ENCODE results near the gene TNFSF13. TPM values are rescaled to one million over a fixed set of nuclear protein-coding genes. Genes with fewer than 3 reads are reported as not detected.

The TNFSF13 gene
- total RNA-seq, 1 experiment from 2014 or later = 46.4 TPM

DNA sequence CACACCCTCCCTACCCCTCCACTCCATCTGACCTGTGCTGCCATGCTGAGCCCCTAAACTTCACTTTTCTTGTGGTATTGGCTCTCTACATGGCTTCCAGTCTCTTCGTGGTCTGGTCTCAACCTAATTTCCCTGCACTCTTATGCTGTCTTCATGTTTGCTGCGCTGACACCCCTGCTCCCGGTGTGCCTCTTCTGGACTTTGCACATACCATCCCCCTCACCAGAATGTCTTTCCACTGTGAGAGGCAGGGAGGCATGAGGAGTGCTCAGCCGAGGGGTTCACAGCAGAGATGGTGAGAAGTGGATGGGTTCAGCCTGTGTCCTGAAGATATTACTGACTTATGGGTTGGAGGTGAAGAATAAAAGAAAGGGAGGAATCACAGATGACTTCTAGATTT lies 7.2 kb upstream of the TNFSF13 start:
- POLR2A ChIA-PET (ENCODE audit: unreplicated experiment) = no interaction called here
- H3K4me2 ChIP-seq = no peak overlapping the region
- no peaks in the 10 kb centered on the region for H4K20me1 ChIP-seq (ENCODE audit: insufficient read depth)
- H3K79me2 ChIP-seq (ENCODE audit: low read depth) = no peaks in the 10 kb centered on the region
- CTCF ChIA-PET = no interaction called here
- DNase-seq = no peak
- H3K36me3 ChIP-seq (ENCODE audit: low read depth) = no peaks in the 10 kb centered on the region
- BruUV-seq (replicated peaks) = no TSS peak
- H3K27me3 ChIP-seq (ENCODE audit: insufficient read depth, low read depth) = no peaks in the 10 kb centered on the region
- H3K9me3 ChIP-seq (ENCODE audit: insufficient read depth, low read depth) = no peaks in the 10 kb centered on the region
- no peaks in the 10 kb centered on the region for H3K4me1 ChIP-seq (replicated peaks; ENCODE audit: insufficient read depth)
- no peaks in the 10 kb centered on the region for H3K9me2 ChIP-seq (ENCODE audit: insufficient read depth)
- H3F3A ChIP-seq (ENCODE audit: insufficient read depth, low read depth) = no peaks in the 10 kb centered on the region
- TF ChIP-seq EZH2 (IDR thresholded peaks at IDR 0.05; ENCODE audit: low read depth) (no peak), CTCF (conservative IDR thresholded peaks at IDR 0.05) (no peak)
- H3K4me3 ChIP-seq = no peak overlapping the region
- H3K27ac ChIP-seq = no peak overlapping the region
- intact Hi-C loops (cut with micrococcal nuclease; ENCODE audit: unreplicated experiment) = no loop called here
- no peak overlapping the region for H2AFZ ChIP-seq

DNA sequence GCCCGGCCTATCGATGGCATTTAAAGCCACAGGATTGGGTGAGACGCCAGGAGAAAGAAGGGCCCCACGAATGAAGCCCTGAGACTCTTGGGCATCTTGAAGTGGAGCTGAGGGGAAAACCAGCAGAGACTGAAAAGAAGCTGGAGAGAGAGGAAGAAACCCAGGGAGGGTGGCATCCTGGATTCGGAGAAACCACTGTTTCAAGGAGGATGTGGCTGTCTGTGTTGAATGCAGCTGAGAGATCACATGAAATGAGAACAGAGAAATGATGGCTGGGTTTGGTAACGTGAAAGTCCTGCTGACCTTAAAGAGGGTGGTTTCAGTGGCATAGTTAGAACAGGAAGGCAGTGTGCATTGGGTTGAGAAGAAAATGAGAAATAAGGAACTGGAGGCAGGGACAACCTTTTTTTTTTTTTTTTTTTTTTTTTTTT lies 5.9 kb upstream of the TNFSF13 start:
- Histone ChIP-seq H3K27me3 (ENCODE audit: insufficient read depth, low read depth) (no peaks in the 10 kb centered on the region), H3K4me3 (no peak overlapping the region), H3K4me2 (no peak overlapping the region), H3K4me1 (replicated peaks; ENCODE audit: insufficient read depth) (no peaks in the 10 kb centered on the region), H3F3A (ENCODE audit: insufficient read depth, low read depth) (no peaks in the 10 kb centered on the region), H3K9me2 (ENCODE audit: insufficient read depth) (no peaks in the 10 kb centered on the region), H4K20me1 (ENCODE audit: insufficient read depth) (no peaks in the 10 kb centered on the region), H3K9me3 (ENCODE audit: insufficient read depth, low read depth) (no peaks in the 10 kb centered on the region), H3K79me2 (ENCODE audit: low read depth) (no peaks in the 10 kb centered on the region), H3K36me3 (ENCODE audit: low read depth) (no peaks in the 10 kb centered on the region), H2AFZ (no peak overlapping the region), H3K27ac (no peak overlapping the region)
- CTCF ChIA-PET = no interaction called here
- intact Hi-C loops (cut with micrococcal nuclease; ENCODE audit: unreplicated experiment) = no loop called here
- DNase-seq = no peak
- no TSS peak for BruUV-seq (replicated peaks)
- TF ChIP-seq EZH2 (IDR thresholded peaks at IDR 0.05; ENCODE audit: low read depth) (no peak), CTCF (conservative IDR thresholded peaks at IDR 0.05) (no peak)
- POLR2A ChIA-PET (ENCODE audit: unreplicated experiment) = interaction anchor here (0.6 kb wide), 1 partner anchor 148 kb away, joined by 4 read pairs; no protein-coding TSS in a partner anchor

- Histone ChIP-seq H3K36me3 (ENCODE audit: low read depth) (no peaks in the 10 kb centered on the region), H3K9me2 (ENCODE audit: insufficient read depth) (no peaks in the 10 kb centered on the region), H2AFZ (no peak overlapping the region), H3K27ac (no peak overlapping the region), H3K4me3 (no peak overlapping the region), H3F3A (ENCODE audit: insufficient read depth, low read depth) (no peaks in the 10 kb centered on the region), H3K79me2 (ENCODE audit: low read depth) (no peaks in the 10 kb centered on the region), H4K20me1 (ENCODE audit: insufficient read depth) (no peaks in the 10 kb centered on the region), H3K9me3 (ENCODE audit: insufficient read depth, low read depth) (no peaks in the 10 kb centered on the region), H3K4me1 (replicated peaks; ENCODE audit: insufficient read depth) (peaks cover 1% of the 10 kb centered on the region), H3K27me3 (ENCODE audit: insufficient read depth, low read depth) (no peaks in the 10 kb centered on the region), H3K4me2 (no peak overlapping the region)
- intact Hi-C loops (cut with micrococcal nuclease; ENCODE audit: unreplicated experiment) = no loop called here
- POLR2A ChIA-PET (ENCODE audit: unreplicated experiment) = no interaction called here
- DNase-seq = no peak
- TF ChIP-seq EZH2 (IDR thresholded peaks at IDR 0.05; ENCODE audit: low read depth) (no peak), CTCF (conservative IDR thresholded peaks at IDR 0.05) (no peak)
- BruUV-seq (replicated peaks) = no TSS peak
- CTCF ChIA-PET = no interaction called here
Observed at GRCh38 chr17:7553356-7553755, 5.2 kb upstream of the TNFSF13 start.

All from PC-9 (cell line).